Fibroblast of lung (primary cell): Measurements from ENCODE around the gene ZNF33B.

Source experiments
- CTCF ChIP-seq, 2 donors: IDR thresholded peaks in 1 of 2; conservative IDR thresholded peaks in 1 of 2; 1 replicate in 1 of 2; 2 replicates in 1 of 2; pipeline ENCODE4 v1.5.1; 2011 to 2012; ENCODE audit warnings: low read length in 2 of 2, control low read depth in 1 of 2, inconsistent platforms in 1 of 2, low read depth in 1 of 2, mild to moderate bottlenecking in 1 of 2
- EZH2 ChIP-seq: IDR thresholded peaks from 2 replicates; pipeline ENCODE4 v1.5.1; 2012; ENCODE audit warnings: low read length, control low read depth, mild to moderate bottlenecking; ENCODE audit errors: missing control alignments

DNA sequence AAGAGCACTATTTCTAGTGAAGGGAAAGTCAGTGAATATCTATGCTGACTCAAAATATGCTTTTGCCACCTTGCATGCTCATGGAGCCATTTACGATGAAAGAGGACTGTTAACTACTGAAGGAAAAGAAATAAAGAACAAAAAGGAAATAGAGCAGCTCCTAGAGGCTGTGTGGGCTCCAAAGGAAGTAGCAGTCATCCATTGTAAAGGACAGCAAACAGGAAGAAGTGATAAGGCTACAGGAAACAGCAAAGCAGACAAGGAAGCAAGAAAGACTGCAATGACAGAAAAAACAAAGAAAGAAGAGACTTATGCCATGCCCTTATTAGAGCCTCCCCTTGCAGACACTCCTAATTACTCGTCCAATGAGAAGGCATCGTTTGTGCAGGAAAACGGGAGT, 12.0 kb upstream of the ZNF33B start:
- TF ChIP-seq CTCF (conservative IDR thresholded peaks at IDR 0.05 in 1 of 2, IDR thresholded peaks at IDR 0.05 in 1 of 2; ENCODE audit: low read depth in 1 of 2, low read length in 2 of 2) (no peak), EZH2 (no peak)
